SK-N-SH treated with all-trans-retinoic acid at 6 μM for 48 hours (cell line): ENCODE measurements around the gene BCR.

Experiments used
- ATAC-seq: fragments of 200-7000 bp; cut with Tn5 transposase; 3 replicates; pipeline ENCODE4 v1.9.1; 2020; ENCODE audit warnings: mild to moderate bottlenecking, moderate library complexity
- ARNTL ChIP-seq: fragments of 450-650 bp; formaldehyde crosslinking; IDR thresholded peaks from 2 replicates; pipeline ENCODE4 v1.5.0; 2020; ENCODE audit warnings: low read depth, mild to moderate bottlenecking, moderate library complexity, borderline replicate concordance
- BACH2 ChIP-seq: fragments of 250-450 bp; sonication (Bioruptor Pico); IDR thresholded peaks from 2 replicates; pipeline ENCODE4 v1.9.0; 2021; ENCODE audit warnings: mild to moderate bottlenecking, borderline replicate concordance
- CSDC2 ChIP-seq: fragments of 250-450 bp; sonication (Bioruptor Pico); IDR thresholded peaks from 2 replicates; pipeline ENCODE4 v1.5.0; 2020; ENCODE audit warnings: mild to moderate bottlenecking, moderate library complexity
- ESRRG ChIP-seq: fragments of 250-450 bp; sonication (Bioruptor Pico); IDR thresholded peaks from 2 replicates; pipeline ENCODE4 v1.6.1; 2021; ENCODE audit warnings: mild to moderate bottlenecking
- GLIS3 ChIP-seq: fragments of 250-450 bp; sonication (Bioruptor Pico); IDR thresholded peaks from 2 replicates; pipeline ENCODE4 v1.5.0; 2020; ENCODE audit warnings: mild to moderate bottlenecking, moderate library complexity
- ISL1 ChIP-seq: fragments of 250-450 bp; sonication (Bioruptor Pico); IDR thresholded peaks from 2 replicates; pipeline ENCODE4 v2.1.2; 2022; ENCODE audit warnings: mild to moderate bottlenecking, moderate library complexity
- OSR1 ChIP-seq: fragments of 250-450 bp; sonication (Bioruptor Pico); IDR thresholded peaks from 2 replicates; pipeline ENCODE4 v1.8.0; 2022; ENCODE audit warnings: moderate library complexity, mild to moderate bottlenecking, inconsistent platforms
- PPARA ChIP-seq: fragments of 250-450 bp; sonication (Bioruptor Pico); IDR thresholded peaks from 2 replicates; pipeline ENCODE4 v1.5.0; 2020; ENCODE audit warnings: mild to moderate bottlenecking, borderline replicate concordance
- RARB ChIP-seq: fragments of 250-450 bp; sonication (Bioruptor Pico); IDR thresholded peaks from 2 replicates; pipeline ENCODE4 v1.8.0; 2021; ENCODE audit warnings: mild to moderate bottlenecking, moderate library complexity
- SNAI2 ChIP-seq: fragments of 250-450 bp; sonication (Bioruptor Pico); IDR thresholded peaks from 2 replicates; pipeline ENCODE4 v1.5.0; 2020; ENCODE audit warnings: mild to moderate bottlenecking, moderate library complexity
- TCF4 ChIP-seq: fragments of 250-450 bp; sonication (Bioruptor Pico); IDR thresholded peaks from 2 replicates; pipeline ENCODE4 v1.8.0; 2021; ENCODE audit warnings: mild to moderate bottlenecking, moderate library complexity, borderline replicate concordance
- TOX ChIP-seq: fragments of 250-450 bp; sonication (Bioruptor Pico); IDR thresholded peaks from 2 replicates; pipeline ENCODE4 v1.8.0; 2021; ENCODE audit warnings: mild to moderate bottlenecking, moderate library complexity, borderline replicate concordance
- ZC3H10 ChIP-seq: fragments of 250-450 bp; sonication (Bioruptor Pico); IDR thresholded peaks from 2 replicates; pipeline ENCODE4 v1.5.1; 2021; ENCODE audit warnings: mild to moderate bottlenecking, moderate library complexity
- ZFP3 ChIP-seq: fragments of 250-450 bp; sonication (Bioruptor Pico); IDR thresholded peaks from 2 replicates; pipeline ENCODE4 v1.5.0; 2020; ENCODE audit warnings: mild to moderate bottlenecking, moderate library complexity
- ZFP30 ChIP-seq: fragments of 450-650 bp; formaldehyde crosslinking; IDR thresholded peaks from 2 replicates; pipeline ENCODE4 v1.5.0; 2022; ENCODE audit warnings: mild to moderate bottlenecking, moderate library complexity
- ZNF565 ChIP-seq: fragments of 450-650 bp; formaldehyde crosslinking; conservative IDR thresholded peaks from 2 replicates; pipeline ENCODE4 v1.5.0; 2020; ENCODE audit warnings: low read depth, mild to moderate bottlenecking, moderate library complexity
- ZNF70 ChIP-seq: fragments of 450-650 bp; formaldehyde crosslinking; IDR thresholded peaks from 2 replicates; pipeline ENCODE4 v1.5.0; 2020; ENCODE audit warnings: mild to moderate bottlenecking, moderate library complexity
- ZNF8 ChIP-seq: fragments of 450-650 bp; formaldehyde crosslinking; IDR thresholded peaks from 2 replicates; pipeline ENCODE4 v1.5.0; 2020; ENCODE audit warnings: mild to moderate bottlenecking, moderate library complexity
- TF ChIP-seq, protein P1 (sequence below): fragments of 250-450 bp; sonication (Bioruptor Pico); IDR thresholded peaks from 2 replicates; pipeline ENCODE4 v1.5.0; 2020; ENCODE audit warnings: mild to moderate bottlenecking, moderate library complexity
- TF ChIP-seq, protein P2 (sequence below): fragments of 250-450 bp; sonication (Bioruptor Pico); IDR thresholded peaks from 2 replicates; pipeline ENCODE4 v1.8.0; 2021; ENCODE audit warnings: low read depth, mild to moderate bottlenecking, moderate library complexity, borderline replicate concordance
- TF ChIP-seq, protein P3 (sequence below): fragments of 250-450 bp; sonication (Bioruptor Pico); IDR thresholded peaks from 2 replicates; pipeline ENCODE4 v1.5.1; 2020; ENCODE audit warnings: low read depth, mild to moderate bottlenecking, moderate library complexity
- TF ChIP-seq, protein P4 (sequence below): fragments of 250-450 bp; sonication (Bioruptor Pico); IDR thresholded peaks from 2 replicates; pipeline ENCODE4 v1.8.0; 2020; ENCODE audit warnings: mild to moderate bottlenecking, moderate library complexity, borderline replicate concordance
- TF ChIP-seq, protein P5 (sequence below): fragments of 250-450 bp; sonication (Bioruptor Pico); IDR thresholded peaks from 2 replicates; pipeline ENCODE4 v1.5.1; 2021; ENCODE audit warnings: mild to moderate bottlenecking, moderate library complexity

Gene BCR

DNA sequence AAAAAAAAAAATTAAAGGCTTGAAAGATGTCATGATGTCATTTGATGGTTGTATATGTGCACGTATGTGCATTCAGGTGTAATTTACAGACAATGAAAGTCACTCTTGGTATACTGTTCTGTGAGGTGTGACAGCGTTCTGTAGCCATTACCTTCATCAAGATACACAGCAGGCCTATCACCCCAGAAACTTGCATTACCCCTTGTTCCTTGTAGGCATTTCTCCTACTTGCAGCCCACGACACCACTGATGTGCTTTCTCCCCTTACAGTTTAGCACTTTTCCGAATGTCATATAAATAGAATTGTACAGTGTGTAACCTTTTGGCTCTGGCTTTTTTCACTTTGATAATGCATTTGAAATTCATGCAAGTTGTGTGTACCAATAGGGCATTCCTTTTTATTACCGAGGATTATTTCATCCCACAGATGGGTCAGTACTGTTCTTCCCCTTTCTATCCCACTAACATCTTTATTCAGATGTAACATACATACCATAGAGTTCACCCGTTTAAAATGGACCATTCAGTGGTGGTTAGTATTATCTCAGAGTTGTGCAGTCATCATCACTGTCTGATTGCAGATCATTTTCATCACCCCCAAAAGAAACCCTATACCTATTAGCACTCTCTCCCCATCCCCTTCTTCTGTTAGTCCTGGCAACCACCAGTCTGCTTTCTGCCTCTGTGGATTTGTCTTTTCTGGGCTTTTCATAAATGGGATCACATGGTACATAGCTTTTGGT, 30.3 kb downstream of the BCR start (continued):
- TF ChIP-seq, protein P1, sequence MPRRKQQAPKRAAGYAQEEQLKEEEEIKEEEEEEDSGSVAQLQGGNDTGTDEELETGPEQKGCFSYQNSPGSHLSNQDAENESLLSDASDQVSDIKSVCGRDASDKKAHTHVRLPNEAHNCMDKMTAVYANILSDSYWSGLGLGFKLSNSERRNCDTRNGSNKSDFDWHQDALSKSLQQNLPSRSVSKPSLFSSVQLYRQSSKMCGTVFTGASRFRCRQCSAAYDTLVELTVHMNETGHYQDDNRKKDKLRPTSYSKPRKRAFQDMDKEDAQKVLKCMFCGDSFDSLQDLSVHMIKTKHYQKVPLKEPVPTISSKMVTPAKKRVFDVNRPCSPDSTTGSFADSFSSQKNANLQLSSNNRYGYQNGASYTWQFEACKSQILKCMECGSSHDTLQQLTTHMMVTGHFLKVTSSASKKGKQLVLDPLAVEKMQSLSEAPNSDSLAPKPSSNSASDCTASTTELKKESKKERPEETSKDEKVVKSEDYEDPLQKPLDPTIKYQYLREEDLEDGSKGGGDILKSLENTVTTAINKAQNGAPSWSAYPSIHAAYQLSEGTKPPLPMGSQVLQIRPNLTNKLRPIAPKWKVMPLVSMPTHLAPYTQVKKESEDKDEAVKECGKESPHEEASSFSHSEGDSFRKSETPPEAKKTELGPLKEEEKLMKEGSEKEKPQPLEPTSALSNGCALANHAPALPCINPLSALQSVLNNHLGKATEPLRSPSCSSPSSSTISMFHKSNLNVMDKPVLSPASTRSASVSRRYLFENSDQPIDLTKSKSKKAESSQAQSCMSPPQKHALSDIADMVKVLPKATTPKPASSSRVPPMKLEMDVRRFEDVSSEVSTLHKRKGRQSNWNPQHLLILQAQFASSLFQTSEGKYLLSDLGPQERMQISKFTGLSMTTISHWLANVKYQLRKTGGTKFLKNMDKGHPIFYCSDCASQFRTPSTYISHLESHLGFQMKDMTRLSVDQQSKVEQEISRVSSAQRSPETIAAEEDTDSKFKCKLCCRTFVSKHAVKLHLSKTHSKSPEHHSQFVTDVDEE: no peak
- TF ChIP-seq BACH2 (CRISPR knock-in tag) (no peak), PPARA (CRISPR knock-in tag) (no peak), SNAI2 (no peak)

DNA sequence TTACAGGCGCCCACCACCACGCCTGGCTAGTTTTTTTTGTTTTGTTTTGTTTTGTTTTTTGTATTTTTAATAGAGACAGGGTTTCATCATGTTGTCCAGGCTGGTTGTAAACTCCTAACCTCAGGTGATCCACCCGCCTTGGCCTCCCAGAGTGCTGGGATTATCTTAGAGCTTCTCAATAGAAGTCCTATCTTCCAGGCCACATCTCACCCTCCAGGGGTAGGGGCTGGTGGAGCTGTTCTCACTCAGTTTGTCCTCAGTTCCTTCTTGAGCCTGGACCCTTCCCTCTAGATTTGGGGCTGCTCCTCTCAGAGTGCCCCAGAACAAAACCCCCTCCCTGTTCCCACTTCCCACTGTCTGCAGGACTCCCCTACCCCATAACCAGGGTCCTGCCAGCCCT, 31.3 kb downstream of the BCR start:
- ATAC-seq: no peak
- TF ChIP-seq ZC3H10 (CRISPR knock-in tag): no peak
- TF ChIP-seq BACH2 (CRISPR knock-in tag): no peak
- TF ChIP-seq CSDC2 (CRISPR knock-in tag): no peak
- no peak for TF ChIP-seq TCF4 (CRISPR knock-in tag)
- no peak for TF ChIP-seq ZNF8 (CRISPR knock-in tag)
- TF ChIP-seq, protein P1: no peak
- TF ChIP-seq, protein P2, sequence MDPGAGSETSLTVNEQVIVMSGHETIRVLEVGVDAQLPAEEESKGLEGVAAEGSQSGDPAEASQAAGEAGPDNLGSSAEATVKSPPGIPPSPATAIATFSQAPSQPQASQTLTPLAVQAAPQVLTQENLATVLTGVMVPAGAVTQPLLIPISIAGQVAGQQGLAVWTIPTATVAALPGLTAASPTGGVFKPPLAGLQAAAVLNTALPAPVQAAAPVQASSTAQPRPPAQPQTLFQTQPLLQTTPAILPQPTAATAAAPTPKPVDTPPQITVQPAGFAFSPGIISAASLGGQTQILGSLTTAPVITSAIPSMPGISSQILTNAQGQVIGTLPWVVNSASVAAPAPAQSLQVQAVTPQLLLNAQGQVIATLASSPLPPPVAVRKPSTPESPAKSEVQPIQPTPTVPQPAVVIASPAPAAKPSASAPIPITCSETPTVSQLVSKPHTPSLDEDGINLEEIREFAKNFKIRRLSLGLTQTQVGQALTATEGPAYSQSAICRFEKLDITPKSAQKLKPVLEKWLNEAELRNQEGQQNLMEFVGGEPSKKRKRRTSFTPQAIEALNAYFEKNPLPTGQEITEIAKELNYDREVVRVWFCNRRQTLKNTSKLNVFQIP (CRISPR knock-in tag): no peak
- TF ChIP-seq ZFP30 (CRISPR knock-in tag): no peak
- no peak for TF ChIP-seq SNAI2
- TF ChIP-seq, protein P3, sequence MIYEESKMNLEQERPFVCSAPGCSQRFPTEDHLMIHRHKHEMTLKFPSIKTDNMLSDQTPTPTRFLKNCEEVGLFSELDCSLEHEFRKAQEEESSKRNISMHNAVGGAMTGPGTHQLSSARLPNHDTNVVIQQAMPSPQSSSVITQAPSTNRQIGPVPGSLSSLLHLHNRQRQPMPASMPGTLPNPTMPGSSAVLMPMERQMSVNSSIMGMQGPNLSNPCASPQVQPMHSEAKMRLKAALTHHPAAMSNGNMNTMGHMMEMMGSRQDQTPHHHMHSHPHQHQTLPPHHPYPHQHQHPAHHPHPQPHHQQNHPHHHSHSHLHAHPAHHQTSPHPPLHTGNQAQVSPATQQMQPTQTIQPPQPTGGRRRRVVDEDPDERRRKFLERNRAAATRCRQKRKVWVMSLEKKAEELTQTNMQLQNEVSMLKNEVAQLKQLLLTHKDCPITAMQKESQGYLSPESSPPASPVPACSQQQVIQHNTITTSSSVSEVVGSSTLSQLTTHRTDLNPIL (CRISPR knock-in tag): no peak
- TF ChIP-seq RARB (CRISPR knock-in tag): no peak
- no peak for TF ChIP-seq GLIS3 (CRISPR knock-in tag)

DNA sequence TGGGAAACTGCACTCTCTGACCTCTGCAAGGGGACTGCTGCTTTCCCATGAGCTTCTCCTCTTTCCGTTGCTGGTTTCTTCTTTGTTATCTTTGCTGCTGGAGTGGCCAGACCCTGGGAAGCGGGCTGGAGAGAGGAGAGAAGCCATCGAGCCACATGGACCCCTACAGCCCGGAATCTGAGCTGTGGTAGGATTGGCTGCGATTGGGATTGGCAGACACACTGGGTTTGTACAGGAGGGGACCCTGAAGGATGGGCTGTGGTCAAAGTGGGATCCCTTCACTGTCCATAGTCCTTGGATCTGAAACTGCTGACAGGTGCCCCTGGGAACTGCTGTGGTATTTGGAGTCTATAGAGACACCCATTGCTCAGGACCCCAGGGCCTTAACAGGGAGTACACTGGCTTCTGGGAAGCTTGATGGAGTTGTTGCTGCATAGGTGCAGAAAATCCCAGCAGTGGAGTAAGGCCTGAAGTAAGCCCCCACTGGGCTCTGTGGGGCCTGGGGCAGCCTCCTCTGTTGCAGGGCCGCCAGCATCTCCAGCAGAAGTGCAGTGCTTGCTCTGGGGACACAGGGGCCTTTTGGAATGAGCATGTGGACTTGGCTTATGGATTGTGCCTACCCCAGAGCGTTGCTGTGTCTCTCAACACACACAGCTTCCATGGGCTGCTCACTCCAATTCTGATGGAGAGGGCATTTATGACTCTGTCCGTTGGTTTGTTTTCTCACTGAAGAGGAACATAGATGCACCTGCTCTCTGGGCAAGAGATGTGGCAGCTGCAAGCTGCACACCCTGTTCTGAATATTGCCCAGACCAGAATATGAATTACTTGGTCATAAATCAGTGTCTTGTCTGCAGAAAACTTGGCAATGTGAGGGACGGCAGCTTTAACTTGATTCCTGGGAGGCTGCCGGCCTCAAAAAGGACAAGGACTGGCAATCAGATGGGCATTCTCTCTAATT, 32.0 kb downstream of the BCR start:
- no peak for ATAC-seq
- TF ChIP-seq ISL1 (CRISPR knock-in tag) (no peak), ZFP30 (CRISPR knock-in tag) (no peak), ZNF70 (CRISPR knock-in tag) (no peak), SNAI2 (no peak), OSR1 (CRISPR knock-in tag) (no peak), ZNF565 (CRISPR knock-in tag) (no peak), CSDC2 (CRISPR knock-in tag) (no peak), TOX (CRISPR knock-in tag) (no peak), ARNTL (CRISPR knock-in tag) (no peak), ESRRG (CRISPR knock-in tag) (no peak), TCF4 (CRISPR knock-in tag) (no peak), ZFP3 (CRISPR knock-in tag) (no peak), RARB (CRISPR knock-in tag) (no peak)
- TF ChIP-seq, protein P4, sequence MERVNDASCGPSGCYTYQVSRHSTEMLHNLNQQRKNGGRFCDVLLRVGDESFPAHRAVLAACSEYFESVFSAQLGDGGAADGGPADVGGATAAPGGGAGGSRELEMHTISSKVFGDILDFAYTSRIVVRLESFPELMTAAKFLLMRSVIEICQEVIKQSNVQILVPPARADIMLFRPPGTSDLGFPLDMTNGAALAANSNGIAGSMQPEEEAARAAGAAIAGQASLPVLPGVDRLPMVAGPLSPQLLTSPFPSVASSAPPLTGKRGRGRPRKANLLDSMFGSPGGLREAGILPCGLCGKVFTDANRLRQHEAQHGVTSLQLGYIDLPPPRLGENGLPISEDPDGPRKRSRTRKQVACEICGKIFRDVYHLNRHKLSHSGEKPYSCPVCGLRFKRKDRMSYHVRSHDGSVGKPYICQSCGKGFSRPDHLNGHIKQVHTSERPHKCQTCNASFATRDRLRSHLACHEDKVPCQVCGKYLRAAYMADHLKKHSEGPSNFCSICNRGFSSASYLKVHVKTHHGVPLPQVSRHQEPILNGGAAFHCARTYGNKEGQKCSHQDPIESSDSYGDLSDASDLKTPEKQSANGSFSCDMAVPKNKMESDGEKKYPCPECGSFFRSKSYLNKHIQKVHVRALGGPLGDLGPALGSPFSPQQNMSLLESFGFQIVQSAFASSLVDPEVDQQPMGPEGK (CRISPR knock-in tag): no peak
- TF ChIP-seq, protein P3 (CRISPR knock-in tag): no peak
- TF ChIP-seq, protein P5, sequence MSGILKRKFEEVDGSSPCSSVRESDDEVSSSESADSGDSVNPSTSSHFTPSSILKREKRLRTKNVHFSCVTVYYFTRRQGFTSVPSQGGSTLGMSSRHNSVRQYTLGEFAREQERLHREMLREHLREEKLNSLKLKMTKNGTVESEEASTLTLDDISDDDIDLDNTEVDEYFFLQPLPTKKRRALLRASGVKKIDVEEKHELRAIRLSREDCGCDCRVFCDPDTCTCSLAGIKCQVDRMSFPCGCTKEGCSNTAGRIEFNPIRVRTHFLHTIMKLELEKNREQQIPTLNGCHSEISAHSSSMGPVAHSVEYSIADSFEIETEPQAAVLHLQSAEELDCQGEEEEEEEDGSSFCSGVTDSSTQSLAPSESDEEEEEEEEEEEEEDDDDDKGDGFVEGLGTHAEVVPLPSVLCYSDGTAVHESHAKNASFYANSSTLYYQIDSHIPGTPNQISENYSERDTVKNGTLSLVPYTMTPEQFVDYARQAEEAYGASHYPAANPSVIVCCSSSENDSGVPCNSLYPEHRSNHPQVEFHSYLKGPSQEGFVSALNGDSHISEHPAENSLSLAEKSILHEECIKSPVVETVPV (CRISPR knock-in tag): no peak
